Measurements from ENCODE around the gene MAPK10.

The MAPK10 gene

GRCh38 chr4:86132468-86132867, 227.4 kb downstream of the MAPK10 start:
- TF ChIP-seq CTCF (IDR thresholded peaks at IDR 0.05; ENCODE audit: low read length, missing control alignments) = no peak
- no peak for DNase-seq (ENCODE audit: low read depth)
- no peak overlapping the region for H3K4me3 ChIP-seq (replicated peaks; ENCODE audit: low read depth, low read length)

DNA sequence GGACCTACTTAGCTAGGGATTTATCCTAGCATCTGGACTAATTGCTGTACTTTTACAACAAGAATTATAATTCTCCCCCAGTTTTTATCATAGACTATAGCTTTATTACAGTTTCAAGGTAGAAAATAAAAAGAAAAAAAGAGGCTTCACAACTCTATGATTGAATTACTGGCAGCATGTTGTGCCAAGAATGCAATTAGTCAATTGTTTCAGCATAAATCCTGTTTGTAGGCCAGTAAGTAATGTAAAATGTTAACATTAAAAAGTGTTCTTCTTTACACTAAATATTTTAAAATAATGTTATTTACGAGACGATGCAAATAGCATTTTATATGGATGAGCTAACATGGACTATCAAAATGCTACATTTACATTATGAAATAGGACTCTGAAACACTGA, 228.4 kb downstream of the MAPK10 start:
- no peak for TF ChIP-seq CTCF (IDR thresholded peaks at IDR 0.05; ENCODE audit: low read length, missing control alignments)
- DNase-seq (ENCODE audit: low read depth) = no peak
- no peak overlapping the region for H3K4me3 ChIP-seq (replicated peaks; ENCODE audit: low read depth, low read length)

GRCh38 chr4:86130160-86130933, 229.5 kb downstream of the MAPK10 start:
- no peak overlapping the region for H3K4me3 ChIP-seq (replicated peaks; ENCODE audit: low read depth, low read length)
- DNase-seq (ENCODE audit: low read depth) = no peak
- no peak for TF ChIP-seq CTCF (IDR thresholded peaks at IDR 0.05; ENCODE audit: low read length, missing control alignments)

GRCh38 chr4:86129546-86129945, 230.3 kb downstream of the MAPK10 start:
- no peak overlapping the region for H3K4me3 ChIP-seq (replicated peaks; ENCODE audit: low read depth, low read length)
- DNase-seq (ENCODE audit: low read depth) = no peak
- TF ChIP-seq CTCF (IDR thresholded peaks at IDR 0.05; ENCODE audit: low read length, missing control alignments) = no peak

GRCh38 chr4:86122404-86122803, 237.4 kb downstream of the MAPK10 start:
- TF ChIP-seq CTCF (IDR thresholded peaks at IDR 0.05; ENCODE audit: low read length, missing control alignments) = no peak
- DNase-seq (ENCODE audit: low read depth) = peak; percentile 15
- H3K4me3 ChIP-seq (replicated peaks; ENCODE audit: low read depth, low read length) = no peak overlapping the region

DNA sequence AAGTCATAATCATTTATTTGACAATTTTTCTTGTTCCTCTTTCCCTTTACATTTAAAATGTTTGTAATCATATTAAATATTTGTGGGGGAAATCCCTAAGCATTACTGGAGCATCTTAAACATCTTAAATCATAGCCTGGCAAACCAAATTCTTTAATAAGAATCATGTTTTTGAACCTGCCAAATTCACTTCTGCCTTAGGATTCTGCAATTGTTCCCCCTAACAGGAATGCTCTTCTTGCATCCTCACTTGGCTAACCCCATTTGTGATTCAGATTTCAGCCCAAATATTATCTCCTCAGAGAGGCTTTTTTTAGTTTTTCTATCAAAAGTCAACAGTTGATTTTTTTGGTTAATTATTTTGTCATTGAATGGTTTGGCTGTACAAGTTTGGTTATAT, 241.1 kb downstream of the MAPK10 start:
- DNase-seq (ENCODE audit: low read depth) = no peak
- no peak overlapping the region for H3K4me3 ChIP-seq (replicated peaks; ENCODE audit: low read depth, low read length)
- TF ChIP-seq CTCF (IDR thresholded peaks at IDR 0.05; ENCODE audit: low read length, missing control alignments) = no peak
